Measurements from ENCODE around the gene RAB3C. TPM values are rescaled to one million over a fixed set of nuclear protein-coding genes. Genes with fewer than 3 reads are reported as not detected.

Gene RAB3C
- total RNA-seq, 1 donor from 2014 or later: 0.30 TPM

DNA sequence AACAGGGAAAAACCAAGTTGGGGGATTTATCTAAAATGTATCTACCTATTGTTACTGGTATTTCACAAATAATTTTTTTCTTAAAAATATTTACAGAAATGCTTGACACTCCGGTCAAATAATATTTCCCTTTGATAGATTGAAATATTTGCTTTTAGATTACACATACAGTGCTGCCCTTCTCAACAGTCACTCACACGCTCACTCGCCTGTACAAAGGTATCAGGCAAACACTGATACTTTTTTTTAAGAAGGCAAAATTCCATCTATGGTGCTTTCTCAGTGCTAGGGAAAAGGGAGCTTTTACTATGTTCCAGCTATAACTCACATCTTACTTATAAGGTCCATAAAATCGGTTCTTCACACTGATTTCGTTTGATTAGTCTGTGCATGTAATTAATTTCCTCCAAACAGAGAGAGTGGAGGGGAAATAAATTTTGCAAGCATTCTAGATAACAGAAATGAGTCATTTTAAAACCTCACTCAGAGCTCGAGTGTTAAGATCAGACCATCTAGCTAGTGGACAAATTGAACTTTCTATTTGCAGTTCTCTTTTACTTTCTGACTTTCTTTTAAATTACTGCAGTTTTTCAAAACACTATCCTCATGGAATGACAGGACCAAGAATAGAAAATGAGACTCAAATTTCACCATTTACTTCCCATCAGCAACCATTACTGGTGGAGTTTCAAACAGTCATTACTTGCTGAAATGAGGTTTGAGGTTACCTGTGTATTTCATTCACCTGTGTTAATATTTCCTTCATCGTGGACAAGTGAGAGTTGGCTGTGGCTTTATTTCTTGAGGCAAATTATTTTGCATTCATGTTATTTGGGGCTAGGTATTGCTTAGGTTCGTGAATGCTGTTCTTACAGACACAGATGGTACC, 273.2 kb downstream of the RAB3C start:
- ATAC-seq (peak in 1 of 2 donors; percentile 67), DNase-seq (no peak)
- H3K4me3 ChIP-seq: no peak overlapping the region
- intact Hi-C loops (cut with DNase I): loop anchor here (10.0 kb wide), 1 partner anchor 361 kb away; the partner anchor contains the start of gene GAPT
- no peak for TF ChIP-seq CTCF (IDR thresholded peaks at IDR 0.05)
- H3K36me3 ChIP-seq: no peaks in the 10 kb centered on the region
- H3K4me1 ChIP-seq: no peaks in the 10 kb centered on the region
- no peak overlapping the region for H3K27ac ChIP-seq
- H3K27me3 ChIP-seq (ENCODE audit: low read depth): no peaks in the 10 kb centered on the region
- H3K9me3 ChIP-seq: no peaks in the 10 kb centered on the region

GRCh38 chr5:58857609-58858008, 274.7 kb downstream of the RAB3C start:
- no peak for TF ChIP-seq CTCF (IDR thresholded peaks at IDR 0.05)
- Histone ChIP-seq H3K4me1 (no peaks in the 10 kb centered on the region), H3K4me3 (no peak overlapping the region), H3K27me3 (ENCODE audit: low read depth) (no peaks in the 10 kb centered on the region), H3K36me3 (no peaks in the 10 kb centered on the region), H3K27ac (no peak overlapping the region), H3K9me3 (no peaks in the 10 kb centered on the region)
- no peak for ATAC-seq
- no peak for DNase-seq
- intact Hi-C loops (cut with DNase I): loop anchor here (10.0 kb wide), 1 partner anchor 363 kb away; the partner anchor contains the start of gene GAPT

- no peaks in the 10 kb centered on the region for H3K4me1 ChIP-seq
- intact Hi-C loops (cut with DNase I): no loop called here
- H3K27ac ChIP-seq: no peak overlapping the region
- ATAC-seq: no peak
- no peaks in the 10 kb centered on the region for H3K27me3 ChIP-seq (ENCODE audit: low read depth)
- TF ChIP-seq CTCF (IDR thresholded peaks at IDR 0.05): no peak
- no peak overlapping the region for H3K4me3 ChIP-seq
- DNase-seq: no peak
- no peaks in the 10 kb centered on the region for H3K9me3 ChIP-seq
- no peaks in the 10 kb centered on the region for H3K36me3 ChIP-seq
Measured at GRCh38 chr5:58860680-58861079, 277.8 kb downstream of the RAB3C start.

- H3K27me3 ChIP-seq (ENCODE audit: low read depth): no peaks in the 10 kb centered on the region
- no peak overlapping the region for H3K27ac ChIP-seq
- H3K4me1 ChIP-seq: no peaks in the 10 kb centered on the region
- DNase-seq (no peak), ATAC-seq (no peak)
- no peaks in the 10 kb centered on the region for H3K36me3 ChIP-seq
- intact Hi-C loops (cut with DNase I): no loop called here
- no peak for TF ChIP-seq CTCF (IDR thresholded peaks at IDR 0.05)
- no peak overlapping the region for H3K4me3 ChIP-seq
- no peaks in the 10 kb centered on the region for H3K9me3 ChIP-seq
Measured at GRCh38 chr5:58868931-58869330, 286.1 kb downstream of the RAB3C start.

- Histone ChIP-seq H3K9me3 (no peaks in the 10 kb centered on the region), H3K36me3 (no peaks in the 10 kb centered on the region), H3K4me1 (no peaks in the 10 kb centered on the region), H3K27me3 (ENCODE audit: low read depth) (no peaks in the 10 kb centered on the region), H3K27ac (no peak overlapping the region), H3K4me3 (no peak overlapping the region)
- intact Hi-C loops (cut with DNase I): no loop called here
- TF ChIP-seq CTCF (IDR thresholded peaks at IDR 0.05): peak; percentile 71
- peak in 1 of 2 donors; percentile 47 for ATAC-seq
- no peak for DNase-seq
Measured at GRCh38 chr5:58871648-58872242, 288.9 kb downstream of the RAB3C start.

Data from lower lobe of right lung (tissue), 2 donors.